Ovary (tissue), 3 donors: ENCODE measurements around the gene RNU6-9.

Experiments
- POLR2A ChIP-seq: fragments of 450-650 bp; IDR thresholded peaks from one replicate; pipeline ENCODE4 v1.6.1; 2017; ENCODE audit warnings: antibody characterized with exemption, mild to moderate bottlenecking, moderate library complexity
- TF ChIP-seq, protein P1 (sequence below), 3 donors: fragments of 450-650 bp in 2 of 3; fragments of 200-600 bp in 1 of 3; IDR thresholded peaks; one replicate each; pipeline versions ENCODE4 v1.5.1 to v1.8.0; 2016 to 2022; ENCODE audit warnings: antibody characterized with exemption in 3 of 3, mild to moderate bottlenecking in 1 of 3
- donor health status: DM: no; HTN: no; CAD: no.

DNA sequence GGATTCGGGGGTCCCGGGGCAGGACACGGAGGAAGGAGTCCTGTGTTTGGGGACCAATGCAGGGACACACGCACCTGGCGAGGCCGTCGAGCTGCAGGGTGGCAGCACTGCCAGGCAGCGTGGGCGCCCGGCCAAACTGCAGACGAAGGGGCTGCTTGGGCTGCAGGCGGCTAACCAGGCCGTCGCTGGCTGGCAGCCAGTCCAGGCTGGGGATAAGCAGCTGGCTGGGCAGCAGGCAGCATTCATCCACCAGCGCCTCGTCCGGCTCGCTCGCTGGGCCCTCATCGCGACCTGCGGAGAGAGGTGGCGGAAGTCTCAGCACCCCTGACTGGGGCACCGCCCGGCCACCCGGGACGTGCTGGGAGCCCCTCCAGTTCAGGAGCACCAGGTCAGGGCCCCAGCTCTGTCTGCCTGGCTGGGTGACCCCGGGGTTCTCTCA is 22.3 kb upstream of the RNU6-9 start:
- no peak for TF ChIP-seq POLR2A
- TF ChIP-seq, protein P1, sequence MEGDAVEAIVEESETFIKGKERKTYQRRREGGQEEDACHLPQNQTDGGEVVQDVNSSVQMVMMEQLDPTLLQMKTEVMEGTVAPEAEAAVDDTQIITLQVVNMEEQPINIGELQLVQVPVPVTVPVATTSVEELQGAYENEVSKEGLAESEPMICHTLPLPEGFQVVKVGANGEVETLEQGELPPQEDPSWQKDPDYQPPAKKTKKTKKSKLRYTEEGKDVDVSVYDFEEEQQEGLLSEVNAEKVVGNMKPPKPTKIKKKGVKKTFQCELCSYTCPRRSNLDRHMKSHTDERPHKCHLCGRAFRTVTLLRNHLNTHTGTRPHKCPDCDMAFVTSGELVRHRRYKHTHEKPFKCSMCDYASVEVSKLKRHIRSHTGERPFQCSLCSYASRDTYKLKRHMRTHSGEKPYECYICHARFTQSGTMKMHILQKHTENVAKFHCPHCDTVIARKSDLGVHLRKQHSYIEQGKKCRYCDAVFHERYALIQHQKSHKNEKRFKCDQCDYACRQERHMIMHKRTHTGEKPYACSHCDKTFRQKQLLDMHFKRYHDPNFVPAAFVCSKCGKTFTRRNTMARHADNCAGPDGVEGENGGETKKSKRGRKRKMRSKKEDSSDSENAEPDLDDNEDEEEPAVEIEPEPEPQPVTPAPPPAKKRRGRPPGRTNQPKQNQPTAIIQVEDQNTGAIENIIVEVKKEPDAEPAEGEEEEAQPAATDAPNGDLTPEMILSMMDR (IDR thresholded peaks at IDR 0.05), result no peak
